ENCODE data around the gene RFX3.

Gene RFX3

GRCh38 chr9:3359048-3359692 is 166.6 kb downstream of the RFX3 start:
- no peak for TF ChIP-seq CTCF (IDR thresholded peaks at IDR 0.05; ENCODE audit: insufficient read depth, low read depth, low read length, missing control alignments)
- no peak for DNase-seq (ENCODE audit: low read depth)
- no peak overlapping the region for H3K4me3 ChIP-seq (ENCODE audit: low read depth, low read length)

- no peak for DNase-seq (ENCODE audit: low read depth)
- H3K4me3 ChIP-seq (ENCODE audit: low read depth, low read length): no peak overlapping the region
- TF ChIP-seq CTCF (IDR thresholded peaks at IDR 0.05; ENCODE audit: insufficient read depth, low read depth, low read length, missing control alignments): no peak
Observed at GRCh38 chr9:3348169-3348568, 177.6 kb downstream of the RFX3 start.

- no peak overlapping the region for H3K4me3 ChIP-seq (ENCODE audit: low read depth, low read length)
- TF ChIP-seq CTCF (IDR thresholded peaks at IDR 0.05; ENCODE audit: insufficient read depth, low read depth, low read length, missing control alignments): no peak
- no peak for DNase-seq (ENCODE audit: low read depth)
Observed at GRCh38 chr9:3346549-3346948, 179.3 kb downstream of the RFX3 start.

GRCh38 chr9:3343671-3344070 is 182.1 kb downstream of the RFX3 start:
- no peak overlapping the region for H3K4me3 ChIP-seq (ENCODE audit: low read depth, low read length)
- no peak for TF ChIP-seq CTCF (IDR thresholded peaks at IDR 0.05; ENCODE audit: insufficient read depth, low read depth, low read length, missing control alignments)
- DNase-seq (ENCODE audit: low read depth): no peak

GRCh38 chr9:3342159-3342777 is 183.5 kb downstream of the RFX3 start:
- no peak for TF ChIP-seq CTCF (IDR thresholded peaks at IDR 0.05; ENCODE audit: insufficient read depth, low read depth, low read length, missing control alignments)
- no peak overlapping the region for H3K4me3 ChIP-seq (ENCODE audit: low read depth, low read length)
- peak; percentile 3 for DNase-seq (ENCODE audit: low read depth)

- DNase-seq (ENCODE audit: low read depth): no peak
- no peak for TF ChIP-seq CTCF (IDR thresholded peaks at IDR 0.05; ENCODE audit: insufficient read depth, low read depth, low read length, missing control alignments)
- H3K4me3 ChIP-seq (ENCODE audit: low read depth, low read length): no peak overlapping the region
Observed at GRCh38 chr9:3337515-3338225, 188.1 kb downstream of the RFX3 start.
